ENCODE results near the gene SPACA5. TPM values are rescaled to one million over a fixed set of nuclear protein-coding genes. Genes with fewer than 3 reads are reported as not detected.

Gene SPACA5
- total RNA-seq, 1 experiment from 2014 or later: not detected

- peaks cover 18% of the 10 kb centered on the region for H3K9me3 Mint-ChIP-seq (ENCODE audit: low read depth, unreplicated experiment)
- peaks cover 12% of the 10 kb centered on the region for H3K36me3 Mint-ChIP-seq (ENCODE audit: insufficient read depth, unreplicated experiment)
- no peaks in the 10 kb centered on the region for H3K4me1 Mint-ChIP-seq (ENCODE audit: low read depth, unreplicated experiment)
- TF ChIP-seq, protein P1, sequence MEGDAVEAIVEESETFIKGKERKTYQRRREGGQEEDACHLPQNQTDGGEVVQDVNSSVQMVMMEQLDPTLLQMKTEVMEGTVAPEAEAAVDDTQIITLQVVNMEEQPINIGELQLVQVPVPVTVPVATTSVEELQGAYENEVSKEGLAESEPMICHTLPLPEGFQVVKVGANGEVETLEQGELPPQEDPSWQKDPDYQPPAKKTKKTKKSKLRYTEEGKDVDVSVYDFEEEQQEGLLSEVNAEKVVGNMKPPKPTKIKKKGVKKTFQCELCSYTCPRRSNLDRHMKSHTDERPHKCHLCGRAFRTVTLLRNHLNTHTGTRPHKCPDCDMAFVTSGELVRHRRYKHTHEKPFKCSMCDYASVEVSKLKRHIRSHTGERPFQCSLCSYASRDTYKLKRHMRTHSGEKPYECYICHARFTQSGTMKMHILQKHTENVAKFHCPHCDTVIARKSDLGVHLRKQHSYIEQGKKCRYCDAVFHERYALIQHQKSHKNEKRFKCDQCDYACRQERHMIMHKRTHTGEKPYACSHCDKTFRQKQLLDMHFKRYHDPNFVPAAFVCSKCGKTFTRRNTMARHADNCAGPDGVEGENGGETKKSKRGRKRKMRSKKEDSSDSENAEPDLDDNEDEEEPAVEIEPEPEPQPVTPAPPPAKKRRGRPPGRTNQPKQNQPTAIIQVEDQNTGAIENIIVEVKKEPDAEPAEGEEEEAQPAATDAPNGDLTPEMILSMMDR (IDR thresholded peaks at IDR 0.05; ENCODE audit: unreplicated experiment): no peak
- CTCF ChIA-PET: no interaction called here
- no peak overlapping the region for H3K4me3 Mint-ChIP-seq (ENCODE audit: low read depth, unreplicated experiment)
- no TSS peak for BruUV-seq (replicated peaks)
- no peak for DNase-seq
- intact Hi-C loops (cut with micrococcal nuclease; ENCODE audit: unreplicated experiment): no loop called here
- no peaks in the 10 kb centered on the region for H3K27me3 Mint-ChIP-seq (ENCODE audit: unreplicated experiment)
- no peak overlapping the region for H3K27ac Mint-ChIP-seq (ENCODE audit: unreplicated experiment)
Measured at GRCh38 chrX:47992669-47993068, 14.1 kb upstream of the SPACA5 start.

DNA sequence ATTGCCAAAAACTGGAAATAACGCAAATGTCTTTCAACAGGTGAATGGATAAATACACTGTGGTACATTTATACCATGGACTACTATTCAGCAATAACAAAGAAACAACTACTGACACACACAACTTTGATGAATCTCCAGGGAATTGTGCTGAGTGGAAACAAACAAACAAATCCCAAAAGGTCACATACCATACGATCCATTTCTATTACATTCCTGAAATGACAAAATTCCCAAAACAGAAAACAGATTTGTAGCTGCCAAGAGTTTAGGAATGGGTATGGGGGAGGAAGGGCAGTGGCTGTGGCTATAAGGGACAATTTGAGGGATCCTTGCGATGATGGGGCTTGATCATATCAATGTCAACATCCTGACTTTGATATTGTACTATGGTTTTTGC is 5.5 kb upstream of the SPACA5 start:
- no TSS peak for BruUV-seq (replicated peaks)
- H3K36me3 Mint-ChIP-seq (ENCODE audit: insufficient read depth, unreplicated experiment): peaks cover 19% of the 10 kb centered on the region

GRCh38 chrX:48002319-48002718 is 4.5 kb upstream of the SPACA5 start:
- DNase-seq: no peak
- H3K36me3 Mint-ChIP-seq (ENCODE audit: insufficient read depth, unreplicated experiment): peaks cover 19% of the 10 kb centered on the region
- intact Hi-C loops (cut with micrococcal nuclease; ENCODE audit: unreplicated experiment): no loop called here
- H3K4me1 Mint-ChIP-seq (ENCODE audit: low read depth, unreplicated experiment): peaks cover 7% of the 10 kb centered on the region
- TF ChIP-seq, protein P1 (IDR thresholded peaks at IDR 0.05; ENCODE audit: unreplicated experiment): no peak
- no peak overlapping the region for H3K27ac Mint-ChIP-seq (ENCODE audit: unreplicated experiment)
- BruUV-seq (replicated peaks): no TSS peak
- no peak overlapping the region for H3K4me3 Mint-ChIP-seq (ENCODE audit: low read depth, unreplicated experiment)
- CTCF ChIA-PET: no interaction called here
- H3K9me3 Mint-ChIP-seq (ENCODE audit: low read depth, unreplicated experiment): peaks cover 3% of the 10 kb centered on the region
- H3K27me3 Mint-ChIP-seq (ENCODE audit: unreplicated experiment): peaks cover 12% of the 10 kb centered on the region

More for the DNA sequence above, 5.5 kb upstream of the SPACA5 start:
- Mint-ChIP-seq H3K4me1 (ENCODE audit: low read depth, unreplicated experiment) (peaks cover 7% of the 10 kb centered on the region), H3K27ac (ENCODE audit: unreplicated experiment) (no peak overlapping the region), H3K9me3 (ENCODE audit: low read depth, unreplicated experiment) (peaks cover 1% of the 10 kb centered on the region), H3K4me3 (ENCODE audit: low read depth, unreplicated experiment) (no peak overlapping the region), H3K27me3 (ENCODE audit: unreplicated experiment) (peaks cover 7% of the 10 kb centered on the region)
- CTCF ChIA-PET: no interaction called here
- intact Hi-C loops (cut with micrococcal nuclease; ENCODE audit: unreplicated experiment): no loop called here
- TF ChIP-seq, protein P1 (IDR thresholded peaks at IDR 0.05; ENCODE audit: unreplicated experiment): no peak
- no peak for DNase-seq

DNA sequence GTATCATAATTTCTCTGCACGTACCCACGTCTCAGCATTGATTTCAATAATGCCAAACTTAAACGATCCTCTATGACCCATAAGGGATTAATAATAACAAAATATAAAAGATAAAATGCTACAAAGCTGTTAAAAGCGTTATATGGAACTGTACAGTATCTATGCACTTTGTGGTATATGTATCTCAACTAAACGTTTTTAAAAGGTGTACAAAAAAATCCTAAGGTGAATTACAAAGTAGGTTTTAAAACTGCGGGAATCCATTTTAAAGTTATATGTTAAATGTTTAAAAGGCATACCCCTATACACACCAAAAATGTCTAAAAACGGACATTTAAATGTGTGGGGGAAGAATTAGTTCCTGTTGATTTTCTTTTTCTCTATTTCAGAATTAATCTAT is 3.9 kb upstream of the SPACA5 start:
- Mint-ChIP-seq H3K36me3 (ENCODE audit: insufficient read depth, unreplicated experiment) (peaks cover 19% of the 10 kb centered on the region), H3K4me1 (ENCODE audit: low read depth, unreplicated experiment) (peaks cover 7% of the 10 kb centered on the region), H3K27ac (ENCODE audit: unreplicated experiment) (peak overlapping the region; percentile 69), H3K9me3 (ENCODE audit: low read depth, unreplicated experiment) (peaks cover 3% of the 10 kb centered on the region), H3K4me3 (ENCODE audit: low read depth, unreplicated experiment) (peak overlapping the region; percentile 84), H3K27me3 (ENCODE audit: unreplicated experiment) (peaks cover 12% of the 10 kb centered on the region)
- intact Hi-C loops (cut with micrococcal nuclease; ENCODE audit: unreplicated experiment): no loop called here
- TF ChIP-seq, protein P1 (IDR thresholded peaks at IDR 0.05; ENCODE audit: unreplicated experiment): no peak
- CTCF ChIA-PET: no interaction called here
- no TSS peak for BruUV-seq (replicated peaks)
- DNase-seq: no peak

All from Calu3 (cell line).